Inflammatory macrophage treated with lipopolysaccharide for 1 hour (primary cell): Measurements from ENCODE around the gene MORC3.
"Not testable (repeated sequence)": the region's sequence is repeated elsewhere in the genome, so short reads cannot be mapped to it uniquely, and the experiment has no call there.

ENCODE experiments used
- DNase-seq, 2 donors: peaks; one replicate each; pipeline ENCODE4 v3.0.0-alpha.2; 2020 to 2022

MORC3 gene

DNA sequence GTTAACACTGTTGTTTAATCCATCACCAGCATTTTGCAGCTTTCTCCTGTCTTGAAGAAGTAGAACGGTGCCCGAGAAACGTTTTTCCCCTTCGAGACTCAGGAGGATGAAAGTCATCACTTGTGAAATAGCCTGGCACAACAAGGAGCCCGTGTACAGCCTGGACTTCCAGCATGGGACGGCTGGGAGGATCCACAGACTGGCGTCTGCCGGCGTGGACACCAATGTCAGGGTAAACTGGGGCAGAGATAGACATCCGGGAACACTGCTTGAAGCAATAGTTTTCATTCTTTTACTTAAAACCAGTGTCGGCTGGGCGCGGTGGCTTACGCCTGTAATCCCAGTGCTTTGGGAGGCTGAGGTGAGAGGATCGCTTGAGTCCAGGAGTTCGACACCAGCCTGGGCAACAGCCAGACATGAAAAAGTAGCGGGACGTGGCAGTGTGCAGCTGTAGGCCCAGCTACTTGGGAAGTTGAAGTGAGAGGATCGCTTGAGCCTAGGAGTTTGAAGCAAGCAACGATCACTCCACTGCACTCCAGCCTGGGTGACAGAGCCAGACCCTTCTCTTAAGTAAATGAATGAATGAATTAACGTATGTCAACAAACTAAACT is 66.1 kb downstream of the MORC3 start:
- DNase-seq = no peak

GRCh38 chr21:36388096-36388495 is 68.1 kb downstream of the MORC3 start:
- no peak for DNase-seq

DNA sequence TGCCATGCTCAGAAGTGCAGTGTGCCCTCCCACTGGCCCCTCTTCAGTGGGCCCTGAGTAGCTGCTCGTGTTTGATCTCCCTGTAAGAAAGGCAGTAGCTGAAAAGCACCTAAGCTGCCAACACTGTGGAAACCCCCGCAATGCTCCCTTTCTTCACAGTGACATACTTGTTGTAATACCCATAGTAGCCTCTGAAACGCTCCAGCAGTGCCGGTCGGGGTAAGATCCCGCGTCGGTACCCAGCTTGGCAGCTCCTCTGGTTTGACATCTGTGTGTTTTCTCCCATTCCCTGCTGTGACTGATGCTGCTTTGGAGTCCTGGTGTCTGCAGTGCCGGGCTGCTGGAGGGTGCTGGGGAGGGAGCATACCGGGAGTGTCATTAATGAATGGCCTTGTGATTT is 68.8 kb downstream of the MORC3 start:
- DNase-seq = no peak

DNA sequence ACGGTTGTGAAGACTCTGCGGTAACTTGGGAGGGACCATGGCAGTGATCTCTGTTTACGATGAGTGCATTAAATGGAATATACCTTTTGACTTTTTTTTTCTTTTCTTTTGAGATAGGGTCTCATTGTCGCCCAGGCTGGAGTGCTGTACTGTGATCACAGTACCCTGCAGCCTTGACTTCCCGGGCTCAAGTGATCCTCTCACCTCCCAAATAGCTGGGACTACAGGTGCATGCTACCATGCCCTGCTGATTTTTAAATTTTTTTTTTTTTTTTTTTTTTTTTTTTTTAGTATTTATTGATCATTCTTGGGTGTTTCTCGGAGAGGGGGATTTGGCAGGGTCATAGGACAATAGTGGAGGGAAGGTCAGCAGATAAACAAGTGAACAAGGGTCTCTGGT is 71.7 kb downstream of the MORC3 start:
- not testable (repeated sequence) for DNase-seq

DNA sequence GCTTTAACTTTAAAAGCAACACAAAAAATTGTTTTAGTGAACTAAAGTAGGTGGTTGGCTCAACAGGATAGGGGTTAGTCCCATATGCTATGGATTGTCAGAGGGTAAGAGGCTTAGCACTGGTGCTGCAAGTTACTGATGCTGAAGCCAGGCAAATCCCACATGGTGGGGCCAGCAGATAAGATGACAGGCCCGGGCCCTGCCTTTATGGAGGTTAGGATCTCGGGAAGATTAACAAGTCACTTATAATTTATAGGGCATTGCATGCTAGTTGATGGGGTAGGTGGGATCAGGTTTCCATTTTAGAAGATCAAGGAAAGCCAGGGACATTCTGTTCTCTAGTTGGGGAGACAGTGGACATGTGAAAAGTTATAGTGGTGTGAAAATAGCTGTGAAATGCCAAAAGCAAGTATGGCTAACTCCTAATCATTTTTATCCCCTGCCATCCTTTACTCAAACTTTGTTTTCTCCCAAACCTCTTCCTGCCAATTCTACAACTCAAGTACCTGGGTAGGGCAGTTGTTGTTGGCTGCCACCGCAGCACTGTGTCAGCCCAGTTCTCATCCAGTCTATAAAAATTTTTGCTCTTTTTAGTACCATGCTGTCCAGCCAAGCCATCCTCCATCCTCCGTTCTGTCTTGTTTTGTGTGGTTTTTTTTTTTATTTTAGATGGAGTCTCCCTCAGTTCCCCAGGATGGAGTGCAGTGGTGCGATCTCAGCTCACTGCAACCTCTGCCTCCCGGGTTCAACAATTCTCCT is 75.5 kb downstream of the MORC3 start:
- DNase-seq = no peak

GRCh38 chr21:36396325-36396724 is 76.3 kb downstream of the MORC3 start:
- DNase-seq = no peak

GRCh38 chr21:36396971-36397370 is 77.0 kb downstream of the MORC3 start:
- no peak for DNase-seq

DNA sequence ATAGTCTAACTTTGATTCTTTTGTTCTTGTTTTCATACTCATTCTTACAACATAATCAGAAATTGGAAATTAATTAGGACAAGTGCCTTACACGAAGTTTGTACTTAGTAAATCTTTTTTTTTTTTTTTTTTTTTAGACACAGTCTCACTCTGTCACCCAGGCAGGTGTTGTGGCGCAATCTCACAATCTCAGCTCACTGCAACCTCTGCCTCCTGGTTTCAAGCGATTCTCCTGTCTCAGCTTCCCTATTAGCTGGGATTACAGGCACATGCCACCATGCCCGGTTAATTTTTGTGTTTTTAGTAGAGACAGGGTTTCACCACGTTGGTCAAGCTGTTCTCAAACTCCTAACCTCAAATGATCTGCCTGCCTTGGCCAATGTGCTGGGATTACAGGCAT is 77.6 kb downstream of the MORC3 start:
- no peak for DNase-seq

- not testable (repeated sequence) for DNase-seq
Observed at GRCh38 chr21:36399736-36400135, 79.7 kb downstream of the MORC3 start.

GRCh38 chr21:36400719-36401118 is 80.7 kb downstream of the MORC3 start:
- DNase-seq = no peak

DNA sequence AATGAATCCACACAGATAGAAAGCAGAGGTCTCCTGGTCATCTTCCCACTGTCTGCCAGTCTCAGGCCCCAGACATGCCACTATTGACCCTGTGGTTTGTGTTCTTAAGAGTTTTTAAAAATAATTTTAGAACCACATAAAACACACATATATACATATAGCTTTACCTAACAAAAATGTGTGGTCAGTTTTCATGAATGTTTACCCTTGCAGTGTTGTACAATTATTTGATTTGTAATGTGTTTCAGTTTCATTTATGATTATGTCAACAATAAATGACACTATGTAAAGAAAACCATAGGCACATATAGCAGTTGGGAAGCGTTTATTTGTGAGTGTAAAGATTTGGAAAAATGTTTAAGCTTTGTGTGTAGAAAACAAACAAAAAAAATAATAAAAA is 82.3 kb downstream of the MORC3 start:
- DNase-seq = no peak

DNA sequence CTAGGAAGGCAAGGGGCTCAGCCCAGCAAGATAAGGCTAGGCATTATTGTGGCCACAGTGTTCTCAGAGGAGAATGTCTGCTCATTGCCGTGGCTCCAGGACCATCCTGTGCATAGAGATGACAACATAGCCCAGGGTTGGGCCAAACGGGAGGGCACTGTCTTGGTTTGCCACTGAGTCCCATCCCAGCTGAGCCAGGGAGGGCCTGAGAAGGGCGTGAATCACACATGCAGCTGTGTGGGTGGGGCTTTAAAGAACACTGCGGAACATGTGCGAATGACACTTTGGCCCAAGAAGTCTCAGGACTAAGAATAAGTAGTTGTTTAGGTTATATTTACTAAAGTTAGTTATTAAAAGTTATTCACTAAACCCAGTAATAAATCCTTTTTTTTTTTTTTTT is 83.7 kb downstream of the MORC3 start:
- no peak for DNase-seq

- no peak for DNase-seq
Observed at GRCh38 chr21:36408568-36408967, 88.6 kb downstream of the MORC3 start.

DNA sequence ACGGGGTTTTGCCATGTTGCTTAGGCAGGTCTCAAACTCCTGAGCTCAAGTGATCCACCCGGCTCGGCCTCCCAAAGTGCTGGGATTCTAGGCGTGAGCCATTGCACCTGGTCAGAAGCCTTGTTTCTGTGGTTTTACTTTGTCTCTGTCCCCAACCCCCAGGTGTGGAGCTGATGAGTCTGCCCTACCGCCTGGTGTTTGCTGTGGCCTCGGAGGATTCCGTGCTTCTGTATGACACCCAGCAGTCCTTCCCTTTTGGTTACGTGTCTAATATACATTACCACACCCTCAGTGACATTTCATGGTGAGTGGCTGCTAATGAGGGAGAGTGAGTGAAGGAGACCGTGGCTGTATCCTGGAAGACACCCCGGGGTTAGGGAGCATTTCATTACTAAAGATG is 91.3 kb downstream of the MORC3 start:
- DNase-seq = no peak

DNA sequence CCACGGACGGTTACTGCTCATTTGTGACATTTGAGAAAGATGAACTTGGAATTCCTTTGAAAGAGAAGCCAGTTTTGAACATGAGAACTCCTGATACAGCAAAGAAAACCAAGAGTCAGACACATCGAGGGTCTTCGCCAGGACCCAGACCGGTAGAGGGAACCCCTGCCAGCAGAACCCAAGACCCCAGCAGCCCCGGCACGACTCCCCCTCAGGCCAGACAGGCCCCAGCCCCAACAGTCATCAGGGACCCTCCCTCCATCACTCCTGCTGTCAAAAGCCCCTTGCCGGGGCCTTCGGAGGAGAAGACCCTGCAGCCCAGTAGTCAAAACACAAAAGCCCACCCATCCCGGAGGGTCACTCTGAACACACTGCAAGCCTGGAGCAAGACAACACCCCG is 92.9 kb downstream of the MORC3 start:
- DNase-seq = no peak

GRCh38 chr21:36415375-36415774 is 95.4 kb downstream of the MORC3 start:
- DNase-seq = no peak

- no peak for DNase-seq
Observed at GRCh38 chr21:36419241-36419640, 99.2 kb downstream of the MORC3 start.

DNA sequence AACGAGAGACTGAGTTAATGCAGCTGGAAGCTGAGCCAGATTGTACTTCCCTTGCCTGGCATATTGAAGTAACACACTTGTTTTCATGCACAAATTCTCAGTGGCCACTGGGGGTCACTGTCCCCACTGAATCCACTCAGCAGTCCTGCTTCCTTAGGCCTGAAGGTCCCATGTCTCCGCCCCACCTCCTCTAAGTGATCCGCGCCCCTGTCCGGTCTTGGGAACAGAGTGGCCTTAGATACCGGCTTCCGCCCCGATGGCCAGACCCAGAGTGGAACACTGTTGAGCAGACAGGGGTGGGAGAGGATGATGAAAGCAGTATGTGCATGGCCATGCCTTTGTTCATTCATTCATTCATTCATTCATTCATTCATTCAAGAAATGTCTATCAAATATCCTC is 100.0 kb downstream of the MORC3 start:
- DNase-seq = peak; percentile 66 to 75

DNA sequence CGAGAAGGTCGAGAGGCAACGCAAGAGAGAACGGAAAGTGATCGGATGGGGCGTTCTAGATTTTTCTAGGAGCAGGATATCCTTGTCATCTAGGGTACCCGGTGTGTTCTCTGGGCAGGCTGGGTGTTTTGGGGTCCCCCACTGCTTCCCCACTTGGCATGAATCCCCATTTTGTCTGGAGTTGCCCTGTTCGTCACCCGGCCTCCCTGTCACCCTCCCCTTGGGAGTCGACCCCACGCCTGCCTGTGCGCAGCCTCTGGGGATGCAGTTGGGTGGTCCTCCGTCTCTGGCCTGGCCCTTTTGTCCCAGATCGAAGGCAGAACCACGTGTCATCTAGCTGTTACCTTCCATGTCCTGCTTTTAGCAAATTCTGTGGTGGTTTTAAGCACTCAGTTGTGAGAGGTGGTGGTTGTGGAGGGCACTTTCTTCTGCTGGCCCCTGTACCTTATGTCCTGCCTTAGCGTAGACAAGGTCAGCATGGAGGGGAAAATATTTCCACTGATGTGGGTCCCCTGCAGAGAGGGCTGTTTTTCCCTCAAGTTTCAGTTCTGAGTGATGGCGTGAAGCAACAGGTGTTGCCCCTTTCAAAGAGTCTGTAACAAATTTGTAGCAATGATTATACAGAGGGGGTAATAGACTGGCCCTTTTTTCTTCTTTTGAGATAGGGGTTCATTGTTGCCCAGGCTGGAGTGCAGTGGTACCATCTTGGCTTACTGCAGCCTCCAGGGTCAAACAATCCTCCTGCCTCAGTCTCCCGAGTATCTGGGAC is 100.8 kb downstream of the MORC3 start:
- DNase-seq = no peak

DNA sequence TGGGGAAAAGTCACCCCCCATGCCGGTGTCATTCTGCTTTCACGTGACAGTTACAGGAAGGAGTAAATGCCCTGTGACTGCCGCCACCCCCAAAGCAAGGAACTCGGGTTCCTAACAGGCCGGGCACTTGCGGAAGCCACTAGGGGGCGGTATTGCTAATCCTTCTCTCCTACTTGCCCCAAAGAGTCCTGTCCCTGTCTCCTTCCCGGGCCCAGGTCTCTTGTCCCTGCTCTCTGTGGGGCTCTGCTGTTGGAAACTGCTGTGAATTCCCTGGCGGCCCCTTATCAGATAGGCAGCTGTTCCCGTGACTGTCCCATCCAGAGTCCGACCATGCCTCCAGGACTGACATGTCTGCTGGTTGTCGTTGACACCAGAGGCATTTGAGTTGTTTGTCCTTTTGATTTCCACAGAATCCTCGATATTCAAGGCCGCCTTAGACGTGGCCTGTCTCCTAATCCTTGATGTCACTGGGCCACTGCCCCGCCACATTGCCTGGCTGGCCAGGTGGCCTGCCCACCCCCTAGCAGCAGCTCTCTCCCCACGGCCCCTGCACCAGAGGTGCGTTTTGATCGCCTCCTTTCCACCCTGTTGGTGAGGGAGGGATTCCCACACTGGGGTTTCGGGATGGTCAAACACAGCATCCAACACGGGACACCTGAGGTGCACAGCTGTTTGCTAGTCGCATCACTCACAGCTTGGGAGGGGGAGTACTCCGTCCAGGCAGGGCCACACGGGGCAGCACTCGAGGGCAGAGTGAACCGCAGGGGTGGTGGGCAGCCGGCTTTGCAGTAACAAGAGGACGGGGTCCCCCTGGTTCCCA is 102.5 kb downstream of the MORC3 start:
- DNase-seq = peak; percentile 54 to 75

GRCh38 chr21:36423771-36424433 is 103.9 kb downstream of the MORC3 start:
- peak; percentile 10 to 25 for DNase-seq

GRCh38 chr21:36424592-36424991 is 104.6 kb downstream of the MORC3 start:
- DNase-seq = no peak

DNA sequence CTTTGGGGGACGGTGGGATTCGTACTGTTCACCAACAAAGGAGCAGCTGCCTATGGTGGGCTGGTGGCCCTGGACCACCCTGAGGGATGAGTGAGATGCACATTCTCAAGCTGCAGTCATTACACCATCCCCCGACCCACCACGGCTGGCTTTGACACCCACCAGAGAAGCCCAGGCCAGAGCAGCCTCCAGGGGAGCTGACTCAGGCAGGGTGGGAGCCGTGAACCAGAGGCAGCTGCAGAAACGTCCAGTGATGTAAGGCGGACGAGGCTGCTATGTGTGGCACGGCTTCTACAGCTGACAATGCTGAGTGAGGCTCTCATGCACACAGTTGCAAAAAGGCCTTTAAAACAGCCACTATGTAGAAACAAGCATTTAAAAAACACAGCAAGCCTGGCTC is 105.3 kb downstream of the MORC3 start:
- DNase-seq = no peak
